Chondrocyte (in vitro differentiated cells): ENCODE measurements around the gene PSMD10. TPM values are rescaled to one million over a fixed set of nuclear protein-coding genes. Genes with fewer than 3 reads are reported as not detected.

Experiments used
- DNase-seq: peaks from one replicate; pipeline ENCODE4 v3.0.0; 2021; ENCODE audit warnings: mixed read lengths, low spot score
- H3K27ac Mint-ChIP-seq: one replicate; pipeline ENCODE4 v1.8.0; 2021; ENCODE audit warnings: mild to moderate bottlenecking, moderate library complexity, mixed read lengths; ENCODE audit not compliant: unreplicated experiment
- H3K27me3 Mint-ChIP-seq: 2 replicates; pipeline ENCODE4 v1.8.0; 2021; ENCODE audit warnings: low read depth, mixed read lengths
- H3K36me3 Mint-ChIP-seq: 2 replicates; pipeline ENCODE4 v1.8.0; 2021; ENCODE audit warnings: low read depth, mixed read lengths
- H3K4me1 Mint-ChIP-seq: 2 replicates; pipeline ENCODE4 v1.8.0; 2021; ENCODE audit warnings: low read depth, mild to moderate bottlenecking, mixed read lengths
- H3K4me3 Mint-ChIP-seq: one replicate; pipeline ENCODE4 v1.8.0; 2021; ENCODE audit warnings: mild to moderate bottlenecking, moderate library complexity, mixed read lengths; ENCODE audit not compliant: unreplicated experiment
- H3K9me3 Mint-ChIP-seq: 2 replicates; pipeline ENCODE4 v1.8.0; 2021; ENCODE audit warnings: low read depth, mixed read lengths
- total RNA-seq: library from RNA; stranded (reverse); gene quantifications from 3 replicates; pipeline ENCODE4 v1.2.1, GENCODE V29; 2021
- TF ChIP-seq, protein P1 (sequence below): fragments of 200-600 bp; sonication (generic); IDR thresholded peaks from 2 replicates; pipeline ENCODE4 v1.5.0; 2021; ENCODE audit warnings: antibody characterized with exemption, mild to moderate bottlenecking, moderate library complexity

The PSMD10 gene
- total RNA-seq, 1 donor from 2014 or later, result 66.1 TPM

- Mint-ChIP-seq H3K4me1 (no peaks in the 10 kb centered on the region), H3K27me3 (peaks cover 3% of the 10 kb centered on the region), H3K9me3 (no peaks in the 10 kb centered on the region), H3K4me3 (no peak overlapping the region), H3K36me3 (peaks cover 11% of the 10 kb centered on the region), H3K27ac (no peak overlapping the region)
- TF ChIP-seq, protein P1, sequence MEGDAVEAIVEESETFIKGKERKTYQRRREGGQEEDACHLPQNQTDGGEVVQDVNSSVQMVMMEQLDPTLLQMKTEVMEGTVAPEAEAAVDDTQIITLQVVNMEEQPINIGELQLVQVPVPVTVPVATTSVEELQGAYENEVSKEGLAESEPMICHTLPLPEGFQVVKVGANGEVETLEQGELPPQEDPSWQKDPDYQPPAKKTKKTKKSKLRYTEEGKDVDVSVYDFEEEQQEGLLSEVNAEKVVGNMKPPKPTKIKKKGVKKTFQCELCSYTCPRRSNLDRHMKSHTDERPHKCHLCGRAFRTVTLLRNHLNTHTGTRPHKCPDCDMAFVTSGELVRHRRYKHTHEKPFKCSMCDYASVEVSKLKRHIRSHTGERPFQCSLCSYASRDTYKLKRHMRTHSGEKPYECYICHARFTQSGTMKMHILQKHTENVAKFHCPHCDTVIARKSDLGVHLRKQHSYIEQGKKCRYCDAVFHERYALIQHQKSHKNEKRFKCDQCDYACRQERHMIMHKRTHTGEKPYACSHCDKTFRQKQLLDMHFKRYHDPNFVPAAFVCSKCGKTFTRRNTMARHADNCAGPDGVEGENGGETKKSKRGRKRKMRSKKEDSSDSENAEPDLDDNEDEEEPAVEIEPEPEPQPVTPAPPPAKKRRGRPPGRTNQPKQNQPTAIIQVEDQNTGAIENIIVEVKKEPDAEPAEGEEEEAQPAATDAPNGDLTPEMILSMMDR, result no peak
- DNase-seq, result no peak
Measured at GRCh38 chrX:108081110-108081509, 10.2 kb downstream of the PSMD10 start.

DNA sequence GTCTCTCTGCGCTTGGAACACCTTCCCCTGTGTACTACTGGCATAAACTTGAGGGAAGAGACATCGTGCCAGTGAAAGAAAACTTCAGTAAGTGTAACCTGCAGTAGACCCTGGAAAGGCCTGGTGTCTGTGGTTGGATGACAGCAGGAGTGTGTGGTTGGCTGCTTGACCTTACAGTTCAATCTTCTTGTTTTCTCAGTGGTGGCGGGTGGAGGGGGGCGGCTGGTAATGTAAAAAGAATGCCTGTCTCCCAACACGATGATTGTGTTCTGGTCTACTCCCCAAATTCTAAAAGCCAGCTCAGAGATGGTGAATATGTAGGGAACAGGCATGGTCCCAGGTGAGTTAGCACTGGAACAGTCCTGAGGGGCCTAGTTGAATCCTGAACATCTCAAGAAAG, 18.6 kb downstream of the PSMD10 start:
- Mint-ChIP-seq H3K4me3 (no peak overlapping the region), H3K4me1 (no peaks in the 10 kb centered on the region), H3K27me3 (peaks cover 43% of the 10 kb centered on the region), H3K27ac (no peak overlapping the region), H3K36me3 (no peaks in the 10 kb centered on the region), H3K9me3 (no peaks in the 10 kb centered on the region)
- TF ChIP-seq, protein P1, result no peak
- DNase-seq, result no peak

DNA sequence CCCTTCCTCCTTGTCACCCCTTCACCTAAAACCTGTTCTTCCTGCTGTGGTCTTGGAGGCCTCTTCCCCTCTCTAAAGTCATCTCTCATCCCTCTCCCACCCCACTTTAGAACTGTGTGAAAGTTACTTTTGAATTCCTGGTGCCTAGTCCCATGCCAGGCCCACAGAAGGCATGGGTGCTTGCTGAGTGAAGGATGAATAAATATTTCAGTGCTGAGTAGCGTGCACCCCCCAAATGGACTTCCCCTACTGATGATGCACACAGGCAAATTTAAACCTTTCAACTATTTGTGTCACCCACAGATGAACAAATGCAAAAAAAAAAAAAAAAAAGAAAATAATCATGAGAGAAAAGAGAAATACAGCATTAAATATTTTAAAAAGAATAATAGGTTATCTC, 19.8 kb downstream of the PSMD10 start:
- Mint-ChIP-seq H3K4me3 (no peak overlapping the region), H3K27ac (no peak overlapping the region), H3K4me1 (no peaks in the 10 kb centered on the region), H3K9me3 (no peaks in the 10 kb centered on the region), H3K36me3 (no peaks in the 10 kb centered on the region), H3K27me3 (peaks cover 51% of the 10 kb centered on the region)
- DNase-seq, result no peak
- TF ChIP-seq, protein P1, result no peak

GRCh38 chrX:108070891-108071290, 20.5 kb downstream of the PSMD10 start:
- TF ChIP-seq, protein P1, result no peak
- Mint-ChIP-seq H3K9me3 (no peaks in the 10 kb centered on the region), H3K4me3 (no peak overlapping the region), H3K4me1 (no peaks in the 10 kb centered on the region), H3K36me3 (no peaks in the 10 kb centered on the region), H3K27me3 (peaks cover 53% of the 10 kb centered on the region), H3K27ac (no peak overlapping the region)
- no peak for DNase-seq

- H3K27ac Mint-ChIP-seq, result no peak overlapping the region
- no peaks in the 10 kb centered on the region for H3K9me3 Mint-ChIP-seq
- TF ChIP-seq, protein P1, result no peak
- H3K27me3 Mint-ChIP-seq, result peaks cover 45% of the 10 kb centered on the region
- H3K4me1 Mint-ChIP-seq, result no peaks in the 10 kb centered on the region
- no peaks in the 10 kb centered on the region for H3K36me3 Mint-ChIP-seq
- no peak for DNase-seq
- H3K4me3 Mint-ChIP-seq, result no peak overlapping the region
Measured at GRCh38 chrX:108068121-108068520, 23.2 kb downstream of the PSMD10 start.
